ENCODE data around the gene TMEM52. TPM values are rescaled to one million over a fixed set of nuclear protein-coding genes. Genes with fewer than 3 reads are reported as not detected.

Gene TMEM52
- total RNA-seq, 1 donor from 2014 or later = 0.51 TPM

DNA sequence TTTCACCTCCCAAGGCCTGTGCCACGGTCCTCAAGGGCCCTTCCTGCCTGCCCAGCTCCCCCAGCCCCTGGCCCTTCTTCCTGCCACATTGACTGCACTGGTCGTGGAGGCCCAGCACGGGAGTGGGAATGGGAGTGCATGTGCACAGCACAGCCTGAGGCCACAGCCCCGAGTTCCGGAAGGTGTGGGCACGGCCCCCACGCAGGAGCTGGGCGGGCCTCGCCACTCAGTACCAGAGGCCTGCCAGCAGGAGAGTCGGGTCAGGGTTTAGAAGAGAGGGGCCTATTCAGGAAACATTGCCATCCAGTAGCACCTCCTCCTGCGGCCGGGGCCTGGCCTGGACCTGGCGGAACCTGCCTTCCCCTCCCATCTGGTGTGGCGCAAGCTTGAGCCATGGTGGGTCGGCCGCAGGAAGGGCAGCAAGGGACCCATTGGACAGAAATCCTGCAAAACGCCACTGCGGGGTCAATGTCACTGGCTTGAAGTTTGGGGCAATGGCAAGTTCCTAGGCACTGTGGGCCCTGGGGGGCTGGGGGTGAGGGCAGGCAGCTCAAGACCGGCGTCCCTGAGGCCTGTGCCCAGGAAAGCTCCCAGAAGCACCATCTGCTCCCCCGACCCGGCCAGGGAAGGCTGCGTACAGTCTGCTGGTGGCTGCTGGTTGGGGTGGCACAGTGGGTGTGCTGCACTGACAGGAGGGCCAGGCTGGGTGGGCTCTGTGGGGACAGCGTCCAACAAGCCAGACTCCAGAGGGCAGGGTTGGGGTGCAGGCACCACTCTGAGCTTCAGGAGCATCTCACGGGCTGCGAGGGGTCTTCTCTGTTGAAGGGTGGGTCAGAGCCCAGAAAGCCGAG is 1.8 kb upstream of the TMEM52 start:
- Mint-ChIP-seq H3K27me3 (peaks cover 4% of the 10 kb centered on the region), H3K36me3 (ENCODE audit: low read depth) (no peaks in the 10 kb centered on the region), H3K4me3 (no peak overlapping the region), H3K9me3 (no peaks in the 10 kb centered on the region), H3K27ac (no peak overlapping the region), H3K4me1 (no peaks in the 10 kb centered on the region)
- ChIA-PET CTCF (no interaction called here), POLR2A (interaction anchor here (0.8 kb wide), 1 partner anchor 12 kb away, joined by 4 read pairs; no protein-coding TSS in a partner anchor)
- ATAC-seq (ENCODE audit: low read depth) = no peak
- TF ChIP-seq, protein P1, sequence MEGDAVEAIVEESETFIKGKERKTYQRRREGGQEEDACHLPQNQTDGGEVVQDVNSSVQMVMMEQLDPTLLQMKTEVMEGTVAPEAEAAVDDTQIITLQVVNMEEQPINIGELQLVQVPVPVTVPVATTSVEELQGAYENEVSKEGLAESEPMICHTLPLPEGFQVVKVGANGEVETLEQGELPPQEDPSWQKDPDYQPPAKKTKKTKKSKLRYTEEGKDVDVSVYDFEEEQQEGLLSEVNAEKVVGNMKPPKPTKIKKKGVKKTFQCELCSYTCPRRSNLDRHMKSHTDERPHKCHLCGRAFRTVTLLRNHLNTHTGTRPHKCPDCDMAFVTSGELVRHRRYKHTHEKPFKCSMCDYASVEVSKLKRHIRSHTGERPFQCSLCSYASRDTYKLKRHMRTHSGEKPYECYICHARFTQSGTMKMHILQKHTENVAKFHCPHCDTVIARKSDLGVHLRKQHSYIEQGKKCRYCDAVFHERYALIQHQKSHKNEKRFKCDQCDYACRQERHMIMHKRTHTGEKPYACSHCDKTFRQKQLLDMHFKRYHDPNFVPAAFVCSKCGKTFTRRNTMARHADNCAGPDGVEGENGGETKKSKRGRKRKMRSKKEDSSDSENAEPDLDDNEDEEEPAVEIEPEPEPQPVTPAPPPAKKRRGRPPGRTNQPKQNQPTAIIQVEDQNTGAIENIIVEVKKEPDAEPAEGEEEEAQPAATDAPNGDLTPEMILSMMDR (IDR thresholded peaks at IDR 0.05) = no peak
- intact Hi-C loops (cut with micrococcal nuclease) = no loop called here
- no peak for DNase-seq

DNA sequence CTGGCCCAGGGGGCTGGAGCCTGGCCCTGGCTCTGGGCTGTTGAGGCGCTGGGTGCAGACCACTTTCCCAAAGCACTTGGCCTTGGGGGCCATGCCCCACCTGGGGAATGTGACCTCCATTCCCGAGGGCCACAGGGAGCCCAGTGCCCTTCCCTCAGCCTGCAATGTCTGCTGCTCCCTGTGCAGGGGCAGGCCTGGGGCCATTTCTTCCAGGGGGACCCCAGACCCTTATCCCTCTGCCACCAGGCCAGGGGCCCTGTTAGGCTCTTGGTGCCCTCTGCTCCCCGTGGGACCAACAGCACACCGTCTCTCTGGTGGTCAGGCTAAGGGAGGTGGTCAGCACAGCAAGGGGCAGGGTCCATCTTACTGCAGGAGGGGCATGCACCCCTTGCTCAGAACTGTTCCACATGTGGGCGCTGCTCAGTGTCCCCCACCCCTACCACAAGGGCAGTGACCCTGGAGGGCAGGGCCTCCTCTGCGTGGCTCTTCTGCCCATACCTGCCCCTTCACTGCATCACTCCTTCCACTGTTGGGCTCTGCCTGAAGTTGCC is 1.1 kb upstream of the TMEM52 start:
- CTCF ChIA-PET = no interaction called here
- intact Hi-C loops (cut with micrococcal nuclease) = no loop called here
- Mint-ChIP-seq H3K4me3 (no peak overlapping the region), H3K27me3 (peaks cover 4% of the 10 kb centered on the region), H3K9me3 (no peaks in the 10 kb centered on the region), H3K27ac (no peak overlapping the region), H3K36me3 (ENCODE audit: low read depth) (no peaks in the 10 kb centered on the region), H3K4me1 (no peaks in the 10 kb centered on the region)
- ATAC-seq (ENCODE audit: low read depth) = no peak
- DNase-seq = no peak
- POLR2A ChIA-PET = interaction anchor here (0.8 to 1.1 kb wide), 4 partner anchors 10 to 144 kb away, joined by 3 to 5 read pairs (median 4); no protein-coding TSS in a partner anchor
- TF ChIP-seq, protein P1 (IDR thresholded peaks at IDR 0.05) = no peak

DNA sequence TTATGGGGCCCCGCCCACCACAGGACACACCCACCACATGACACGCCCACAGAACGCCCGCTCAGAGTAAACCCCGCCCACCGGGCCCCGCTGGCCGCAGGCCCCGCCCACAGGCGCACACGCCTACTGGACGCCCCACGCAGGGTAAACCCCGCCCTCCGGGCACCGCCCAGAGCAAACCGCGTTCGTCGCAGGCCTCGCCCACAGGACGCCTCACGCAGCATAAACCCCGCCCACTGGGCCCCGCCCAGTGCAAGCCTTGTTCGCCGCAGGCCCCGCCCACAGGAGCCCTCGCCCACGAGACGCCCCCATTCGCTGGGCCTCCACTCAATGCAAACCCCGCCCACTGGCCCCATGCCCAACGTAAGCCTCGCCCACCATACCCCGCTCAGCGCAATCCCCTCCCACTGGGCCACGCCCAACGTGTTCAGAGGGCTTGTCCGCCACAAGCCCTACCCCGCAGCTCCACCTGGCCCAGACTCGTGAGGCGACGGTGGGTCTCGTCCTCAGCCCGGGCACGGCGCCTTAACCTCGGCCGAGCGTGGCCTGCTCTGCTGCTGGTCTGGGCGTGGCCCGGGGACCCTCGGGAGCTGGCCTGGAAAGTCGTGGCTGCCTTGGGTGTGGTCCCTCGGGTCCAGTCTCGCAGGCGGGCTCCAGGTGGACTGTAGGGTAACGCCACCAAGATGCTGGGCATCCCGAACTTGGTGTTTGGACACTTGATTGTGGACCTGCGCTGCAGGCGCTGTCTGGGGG is 401 bp upstream of the TMEM52 start:
- ATAC-seq (ENCODE audit: low read depth) (peak; percentile 90), DNase-seq (peak; percentile 100)
- no peaks in the 10 kb centered on the region for H3K27me3 Mint-ChIP-seq
- ChIA-PET POLR2A (interaction anchor here (0.6 to 1.1 kb wide), 4 partner anchors 9 to 717 kb away, joined by 3 to 5 read pairs (median 4); no protein-coding TSS in a partner anchor), CTCF (no interaction called here)
- H3K4me3 Mint-ChIP-seq = peak overlapping the region; percentile 73
- no peaks in the 10 kb centered on the region for H3K9me3 Mint-ChIP-seq
- H3K27ac Mint-ChIP-seq = peak overlapping the region; percentile 56
- intact Hi-C loops (cut with micrococcal nuclease) = loop anchor here (1.0 to 5.0 kb wide), 6 partner anchors 10 to 473 kb away; partner anchors contain the start of genes MORN1, RER1 and SSU72
- no peaks in the 10 kb centered on the region for H3K36me3 Mint-ChIP-seq (ENCODE audit: low read depth)
- no peaks in the 10 kb centered on the region for H3K4me1 Mint-ChIP-seq
- TF ChIP-seq, protein P1 (IDR thresholded peaks at IDR 0.05) = no peak

DNA sequence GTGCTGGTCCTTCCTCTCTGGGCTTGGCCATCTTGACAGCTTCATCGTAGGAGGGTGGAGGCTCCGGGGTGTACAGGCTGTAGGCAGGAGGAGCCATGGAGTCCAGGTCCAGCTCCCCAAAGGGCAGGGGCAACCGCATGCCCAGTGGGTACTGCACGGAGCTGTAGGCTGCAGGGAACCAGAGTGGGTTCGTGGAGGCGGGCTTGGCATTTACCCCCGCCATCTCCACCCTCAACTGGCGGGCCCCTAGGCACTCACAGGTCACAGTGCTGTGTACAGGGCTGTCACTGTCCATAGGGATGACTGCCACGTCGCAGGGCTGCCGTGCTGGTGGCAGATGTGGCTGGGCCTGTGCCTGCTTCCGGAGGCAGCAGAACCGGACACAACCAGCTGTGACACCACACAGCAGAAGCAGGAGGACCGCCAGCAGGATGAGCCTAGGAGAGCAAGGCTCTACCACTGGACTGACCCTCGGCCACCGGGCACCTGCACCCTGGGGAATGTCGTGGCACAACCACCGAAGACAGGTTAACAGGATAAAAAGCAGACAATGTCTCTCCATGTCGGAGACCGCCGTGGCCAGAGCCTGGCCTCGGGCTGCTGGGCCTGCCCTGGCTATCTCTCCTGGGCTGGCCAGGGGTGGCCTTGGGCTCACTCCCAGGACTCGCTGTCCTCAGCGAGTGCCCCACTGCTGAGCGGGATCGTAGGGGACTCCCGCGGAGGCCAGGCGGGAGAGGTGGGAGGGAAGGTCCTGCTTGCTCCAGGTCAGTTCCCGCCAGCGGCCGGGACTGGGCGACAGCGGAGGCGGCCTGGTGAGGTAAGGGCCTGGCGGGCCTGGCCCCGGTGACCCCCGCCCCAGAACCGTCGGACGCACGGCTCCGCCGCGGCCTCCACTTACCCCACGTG is 831 bp downstream of the TMEM52 start:
- H3K4me1 Mint-ChIP-seq = no peaks in the 10 kb centered on the region
- peaks cover 5% of the 10 kb centered on the region for H3K27me3 Mint-ChIP-seq
- H3K27ac Mint-ChIP-seq = no peak overlapping the region
- ChIA-PET CTCF (no interaction called here), POLR2A (interaction anchor here (1.8 kb wide), 1 partner anchor 9 kb away, joined by 10 read pairs; no protein-coding TSS in a partner anchor)
- DNase-seq (no peak), ATAC-seq (ENCODE audit: low read depth) (no peak)
- peak overlapping the region; percentile 58 for H3K4me3 Mint-ChIP-seq
- intact Hi-C loops (cut with micrococcal nuclease) = loop anchor here (2.0 to 5.0 kb wide), 2 partner anchors 287 to 474 kb away; partner anchors contain the start of genes MORN1 and RER1
- TF ChIP-seq, protein P1 (IDR thresholded peaks at IDR 0.05) = no peak
- no peaks in the 10 kb centered on the region for H3K36me3 Mint-ChIP-seq (ENCODE audit: low read depth)
- H3K9me3 Mint-ChIP-seq = no peaks in the 10 kb centered on the region

Measured in activated B cell treated with CpG ODN at 0.5 μM for 24 hours (primary cell).